Smooth muscle cell (in vitro differentiated cells): ENCODE measurements around the gene SYNJ1. TPM values are rescaled to one million over a fixed set of nuclear protein-coding genes. Genes with fewer than 3 reads are reported as not detected.
"Not testable (repeated sequence)": the region's sequence is repeated elsewhere in the genome, so short reads cannot be mapped to it uniquely, and the experiment has no call there.

Source experiments
- DNase-seq: peaks from one replicate; lab custom pipeline; 2025; ENCODE audit not compliant: unreplicated experiment; lab: John Stamatoyannopoulos, UW
- H2AFZ ChIP-seq: fragments of 200-600 bp; sonication (generic); 2 replicates; pipeline ENCODE4 v1.6.0; 2016; ENCODE audit warnings: antibody characterized with exemption, low read depth, mild to moderate bottlenecking
- H3F3A ChIP-seq: fragments of 200-600 bp; sonication (generic); 2 replicates; pipeline ENCODE4 v1.6.0; 2017; ENCODE audit warnings: antibody characterized with exemption, low read depth
- H3K27ac ChIP-seq: fragments of 200-600 bp; sonication (generic); 2 replicates; pipeline ENCODE4 v1.5.1; 2016; ENCODE audit warnings: low read depth, mild to moderate bottlenecking
- H3K27me3 ChIP-seq: fragments of 200-600 bp; sonication (generic); 2 replicates; pipeline ENCODE4 v1.6.1; 2016; ENCODE audit warnings: low read depth, mild to moderate bottlenecking
- H3K36me3 ChIP-seq: fragments of 200-600 bp; sonication (generic); 2 replicates; pipeline ENCODE4 v1.5.1; 2016; ENCODE audit warnings: low read depth
- H3K4me1 ChIP-seq: fragments of 200-600 bp; sonication (generic); 2 replicates; pipeline ENCODE4 v1.5.1; 2016; ENCODE audit warnings: low read depth
- H3K4me2 ChIP-seq: fragments of 200-600 bp; sonication (generic); 2 replicates; pipeline ENCODE4 v1.6.0; 2016; ENCODE audit warnings: mild to moderate bottlenecking
- H3K4me3 ChIP-seq: fragments of 200-600 bp; sonication (generic); 2 replicates; pipeline ENCODE4 v1.5.1; 2016; ENCODE audit warnings: mild to moderate bottlenecking
- H3K79me2 ChIP-seq: fragments of 200-600 bp; sonication (generic); 2 replicates; pipeline ENCODE4 v1.6.0; 2016; ENCODE audit warnings: low read depth, mild to moderate bottlenecking
- H3K9ac ChIP-seq: fragments of 200-600 bp; sonication (generic); 2 replicates; pipeline ENCODE4 v1.6.0; 2016; ENCODE audit warnings: low read depth
- H3K9me3 ChIP-seq: fragments of 200-600 bp; sonication (generic); replicated peaks from 2 replicates; pipeline ENCODE4 v1.5.1; 2016; ENCODE audit warnings: low read depth
- H4K20me1 ChIP-seq: fragments of 200-600 bp; sonication (generic); 2 replicates; pipeline ENCODE4 v1.6.0; 2016; ENCODE audit warnings: low read depth
- WGBS: methylation state at CpG from one replicate; pipeline ENCODE4 v1.1.7; 2016; ENCODE audit warnings: low lambda C conversion rate; 5-methylcytosine and 5-hydroxymethylcytosine counted together
- polyA plus RNA-seq: library from polyadenylated mRNA; unstranded; fragments of >200 nt; fragmentation: Nextera tagmentation; extraction: Ambion mirVana; gene quantifications from 2 replicates; pipeline ENCODE4 v1.2.1, GENCODE V29; 2016
- total RNA-seq: library from RNA; depleted of rRNA; stranded (reverse); fragments of >200 nt; gene quantifications from 2 replicates; pipeline ENCODE4 v1.2.3, GENCODE V29; 2014
- TF ChIP-seq, protein P1 (sequence below): fragments of 200-600 bp; sonication (generic); IDR thresholded peaks from 2 replicates; pipeline ENCODE4 v1.5.1; 2017; ENCODE audit warnings: borderline replicate concordance, mild to moderate bottlenecking, antibody characterized with exemption; ENCODE audit not compliant: insufficient read depth, poor library complexity, severe bottlenecking

The SYNJ1 gene
- total and polyA plus RNA-seq, 2 experiments from 2014 or later: 2.7 to 8.5 TPM

DNA sequence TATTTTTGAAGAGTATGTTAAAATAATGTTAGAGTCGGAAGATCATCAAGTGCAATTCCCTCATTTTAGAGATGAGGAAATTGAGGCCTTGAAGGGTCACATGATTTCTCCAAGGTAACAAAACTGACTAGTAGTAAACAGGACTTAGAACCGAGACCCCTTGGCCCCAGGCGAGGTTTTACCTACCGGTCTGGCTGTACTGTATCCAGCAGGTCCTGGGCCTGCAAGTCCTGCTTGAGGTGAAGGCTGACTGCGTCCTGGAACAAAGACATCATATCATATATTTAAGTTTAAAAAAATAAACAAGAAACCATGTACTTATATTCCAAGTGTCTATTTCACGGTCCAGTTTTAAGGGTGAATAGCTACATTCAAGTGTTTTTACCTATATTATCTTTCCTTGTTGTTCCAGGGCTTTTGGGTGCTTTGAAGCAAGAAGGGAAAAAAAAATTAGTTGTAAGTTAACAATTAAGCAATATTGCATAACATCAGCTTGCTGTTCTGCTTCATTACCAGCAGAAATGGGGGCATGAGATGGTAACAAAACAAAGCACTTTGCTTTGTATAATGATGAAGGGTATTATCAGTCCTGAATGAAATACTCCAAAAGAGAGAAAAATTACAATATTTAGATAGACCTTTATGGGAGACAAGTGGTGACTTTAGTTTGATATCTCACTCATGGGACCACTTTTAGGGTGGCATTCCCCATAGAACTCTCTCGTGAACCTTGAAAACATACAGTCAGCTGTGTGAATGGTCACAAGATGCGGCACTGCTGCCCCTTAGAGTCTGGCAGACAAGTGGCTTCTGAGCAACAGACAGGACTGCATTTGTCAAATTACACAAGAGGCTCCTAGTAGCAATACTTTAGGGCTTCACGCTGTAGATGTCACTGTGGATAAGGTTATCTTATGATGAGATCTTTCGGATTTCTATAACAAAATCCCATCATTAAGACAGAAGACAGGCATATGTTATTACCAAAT is 85.8 kb downstream of the SYNJ1 start:
- DNase-seq: no peak
- H3K27ac ChIP-seq: no peak overlapping the region
- no peaks in the 10 kb centered on the region for H4K20me1 ChIP-seq
- no peaks in the 10 kb centered on the region for H3F3A ChIP-seq
- no peaks in the 10 kb centered on the region for H3K9me3 ChIP-seq
- H3K9ac ChIP-seq: no peak overlapping the region
- no peak overlapping the region for H3K4me3 ChIP-seq
- H3K4me2 ChIP-seq: no peak overlapping the region
- H3K79me2 ChIP-seq: no peaks in the 10 kb centered on the region
- WGBS: 79% methylated on average over 10 of the region's 10 CpGs
- H3K36me3 ChIP-seq: no peaks in the 10 kb centered on the region
- no peaks in the 10 kb centered on the region for H3K4me1 ChIP-seq
- TF ChIP-seq, protein P1, sequence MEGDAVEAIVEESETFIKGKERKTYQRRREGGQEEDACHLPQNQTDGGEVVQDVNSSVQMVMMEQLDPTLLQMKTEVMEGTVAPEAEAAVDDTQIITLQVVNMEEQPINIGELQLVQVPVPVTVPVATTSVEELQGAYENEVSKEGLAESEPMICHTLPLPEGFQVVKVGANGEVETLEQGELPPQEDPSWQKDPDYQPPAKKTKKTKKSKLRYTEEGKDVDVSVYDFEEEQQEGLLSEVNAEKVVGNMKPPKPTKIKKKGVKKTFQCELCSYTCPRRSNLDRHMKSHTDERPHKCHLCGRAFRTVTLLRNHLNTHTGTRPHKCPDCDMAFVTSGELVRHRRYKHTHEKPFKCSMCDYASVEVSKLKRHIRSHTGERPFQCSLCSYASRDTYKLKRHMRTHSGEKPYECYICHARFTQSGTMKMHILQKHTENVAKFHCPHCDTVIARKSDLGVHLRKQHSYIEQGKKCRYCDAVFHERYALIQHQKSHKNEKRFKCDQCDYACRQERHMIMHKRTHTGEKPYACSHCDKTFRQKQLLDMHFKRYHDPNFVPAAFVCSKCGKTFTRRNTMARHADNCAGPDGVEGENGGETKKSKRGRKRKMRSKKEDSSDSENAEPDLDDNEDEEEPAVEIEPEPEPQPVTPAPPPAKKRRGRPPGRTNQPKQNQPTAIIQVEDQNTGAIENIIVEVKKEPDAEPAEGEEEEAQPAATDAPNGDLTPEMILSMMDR: no peak
- H2AFZ ChIP-seq: no peak overlapping the region
- H3K27me3 ChIP-seq: no peaks in the 10 kb centered on the region

DNA sequence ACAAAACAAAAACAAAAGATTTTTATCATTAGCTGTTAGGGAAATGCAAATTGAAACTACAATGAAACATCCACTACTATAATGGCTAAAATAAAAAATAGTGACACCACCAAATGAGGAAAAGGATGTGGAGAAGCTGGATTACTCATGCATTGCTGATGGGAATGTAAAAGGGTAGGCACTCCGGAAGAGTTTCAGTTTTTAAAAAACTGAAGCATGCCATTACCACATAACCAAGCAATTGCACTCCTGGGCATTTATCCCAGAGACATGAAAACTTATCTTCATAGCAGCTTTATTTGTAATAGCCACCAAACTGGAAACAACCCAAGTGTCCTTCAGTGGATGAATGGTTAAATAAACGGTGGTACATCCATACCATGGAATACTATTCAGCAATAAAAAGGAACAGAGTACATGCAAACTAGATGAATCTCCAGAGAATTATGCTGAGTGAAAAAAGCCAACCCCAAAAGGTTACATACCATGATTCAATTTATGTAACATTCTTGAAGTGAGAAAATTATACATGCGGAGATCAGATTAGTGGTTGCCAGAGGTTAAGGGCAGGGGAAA is 101.1 kb downstream of the SYNJ1 start:
- Histone ChIP-seq H2AFZ (no peak overlapping the region), H3K36me3 (no peaks in the 10 kb centered on the region), H3K4me1 (no peaks in the 10 kb centered on the region), H3K79me2 (no peaks in the 10 kb centered on the region), H3K27me3 (peaks cover 2% of the 10 kb centered on the region), H4K20me1 (no peaks in the 10 kb centered on the region), H3K9ac (no peak overlapping the region), H3K4me2 (no peak overlapping the region), H3K27ac (no peak overlapping the region), H3K9me3 (no peaks in the 10 kb centered on the region), H3F3A (no peaks in the 10 kb centered on the region), H3K4me3 (no peak overlapping the region)
- 93% methylated on average over 3 of the region's 3 CpGs for WGBS
- TF ChIP-seq, protein P1: no peak
- no peak for DNase-seq

DNA sequence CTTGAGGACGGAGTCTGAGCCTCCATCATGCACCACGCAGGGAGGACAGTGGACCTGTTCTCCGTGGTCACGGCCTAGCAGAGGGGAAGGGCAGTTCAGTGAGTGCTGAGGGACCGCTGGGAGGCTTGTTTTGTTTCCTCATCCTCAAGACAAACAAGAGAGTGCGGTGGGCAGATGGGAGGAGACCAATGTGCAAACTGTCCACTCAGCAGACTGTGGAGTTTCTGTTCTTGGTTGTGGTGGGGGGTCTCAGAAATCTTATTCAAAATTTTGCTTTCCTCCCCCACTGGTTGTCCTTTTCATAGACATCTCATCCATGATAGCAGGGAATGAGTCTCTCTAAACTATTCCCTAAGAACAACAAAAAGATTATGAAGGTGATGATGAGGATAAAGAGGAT is 109.6 kb downstream of the SYNJ1 start:
- H3K36me3 ChIP-seq, H2AFZ ChIP-seq: not testable (repeated sequence)
- 87% methylated on average over 6 of the region's 6 CpGs for WGBS

DNA sequence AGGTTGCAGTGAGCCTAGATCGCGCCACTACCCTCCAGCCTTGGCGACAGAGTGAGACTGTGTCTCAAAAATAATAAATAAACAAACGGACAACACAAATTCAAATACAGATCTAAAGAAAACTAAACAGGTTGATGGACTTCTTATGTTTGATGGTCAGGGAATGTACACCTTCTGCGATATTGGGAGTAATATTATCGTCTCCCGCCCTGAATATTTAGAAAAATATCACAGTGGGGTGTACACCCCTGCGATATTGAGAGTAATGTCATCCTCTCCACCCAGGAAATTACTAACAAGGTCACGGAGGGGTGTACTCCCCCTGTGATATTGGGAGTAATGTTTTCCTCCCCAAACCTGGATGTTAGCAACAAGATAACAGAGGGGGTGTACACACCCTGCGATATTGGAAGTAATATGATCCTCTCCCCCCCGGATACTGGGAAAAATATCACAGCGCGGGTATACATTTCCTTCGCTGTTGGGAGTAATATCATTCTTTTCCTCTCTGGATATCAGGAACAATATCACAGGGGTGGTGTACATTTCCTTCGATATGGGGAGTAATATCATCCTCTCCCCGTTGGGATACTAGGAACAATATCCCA is 114.3 kb downstream of the SYNJ1 start:
- Histone ChIP-seq H3K9ac (peak overlapping the region; percentile 94), H3K79me2 (peaks cover 11% of the 10 kb centered on the region), H3K27me3 (peaks cover 4% of the 10 kb centered on the region), H3K4me1 (peaks cover 6% of the 10 kb centered on the region), H4K20me1 (no peaks in the 10 kb centered on the region), H2AFZ (peak overlapping the region; percentile 87), H3K4me3 (peak overlapping the region; percentile 95), H3K27ac (peak overlapping the region; percentile 96), H3K9me3 (no peaks in the 10 kb centered on the region), H3K36me3 (no peaks in the 10 kb centered on the region), H3F3A (no peaks in the 10 kb centered on the region), H3K4me2 (peak overlapping the region; percentile 98)
- DNase-seq: no peak
- TF ChIP-seq, protein P1: no peak
- 88% methylated on average over 16 of the region's 16 CpGs for WGBS

More for the DNA sequence above, 109.6 kb downstream of the SYNJ1 start:
- H3F3A ChIP-seq, H4K20me1 ChIP-seq, H3K27ac ChIP-seq, H3K9ac ChIP-seq, H3K4me3 ChIP-seq, H3K79me2 ChIP-seq, H3K9me3 ChIP-seq, H3K4me2 ChIP-seq, H3K4me1 ChIP-seq, DNase-seq: not testable (repeated sequence)
- H3K27me3 ChIP-seq: peaks cover 25% of the 10 kb centered on the region
